Cortex of kidney (tissue), 1 donor: ENCODE measurements around the gene FHIP1A.
"Not testable (repeated sequence)": the region's sequence is repeated elsewhere in the genome, so short reads cannot be mapped to it uniquely, and the experiment has no call there.

ENCODE experiments used
- DNase-seq: peaks from one replicate; lab custom pipeline; 2025; lab: John Stamatoyannopoulos, UW

The FHIP1A gene

GRCh38 chr4:151408630-151409469 is at the start of gene FHIP1A:
FHIP1A (plus strand) TSS chr4:151409176; CDS start chr4:151566260, 157,084 bp downstream.
- DNase-seq = peak; percentile 38

DNA sequence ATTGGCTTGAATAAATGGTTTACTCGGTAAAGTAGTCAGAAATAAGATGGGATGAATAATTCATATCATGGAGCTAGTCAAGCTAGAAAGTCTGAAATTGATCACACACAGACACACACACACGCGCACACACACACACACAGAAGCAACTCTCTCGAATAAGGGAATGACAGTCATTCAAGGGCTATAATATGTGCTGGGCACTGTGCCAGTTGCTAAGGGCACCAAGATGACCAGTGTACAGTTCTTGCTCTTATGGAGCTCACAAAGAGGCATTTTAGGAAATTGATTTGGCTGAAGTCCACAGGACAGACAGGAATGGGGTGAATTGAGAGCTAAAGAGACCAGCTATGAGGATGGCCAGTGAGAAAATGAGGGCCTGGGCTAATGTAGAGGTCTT is 49.4 kb upstream of the FHIP1A start:
- no peak for DNase-seq

GRCh38 chr4:151361126-151361525 is 47.9 kb upstream of the FHIP1A start:
- DNase-seq = no peak

- no peak for DNase-seq
Observed at GRCh38 chr4:151361966-151362365, 47.0 kb upstream of the FHIP1A start.

- peak; percentile 9 for DNase-seq
Observed at GRCh38 chr4:151362404-151363164, 46.4 kb upstream of the FHIP1A start.

DNA sequence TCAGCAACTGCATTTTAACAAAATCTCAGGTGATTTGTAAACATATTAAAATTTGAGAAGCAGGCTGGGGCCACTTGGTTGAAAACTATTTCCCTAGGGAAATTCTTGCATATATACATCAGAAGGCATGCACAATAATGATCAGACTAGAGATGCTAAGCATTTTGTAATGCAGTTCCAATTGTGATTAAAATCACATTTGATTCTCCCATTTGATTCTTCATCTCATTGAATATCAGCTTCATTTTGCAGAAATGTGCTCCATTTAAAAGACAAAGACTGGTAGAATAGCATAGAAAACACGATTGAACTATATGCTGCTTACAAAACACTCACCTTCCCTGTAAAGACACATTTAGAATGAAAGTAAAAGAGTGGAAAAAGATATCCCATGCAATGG is 32.4 kb upstream of the FHIP1A start:
- no peak for DNase-seq

- no peak for DNase-seq
Observed at GRCh38 chr4:151389311-151389710, 19.7 kb upstream of the FHIP1A start.

- DNase-seq = not testable (repeated sequence)
Observed at GRCh38 chr4:151389799-151390198, 19.2 kb upstream of the FHIP1A start.

DNA sequence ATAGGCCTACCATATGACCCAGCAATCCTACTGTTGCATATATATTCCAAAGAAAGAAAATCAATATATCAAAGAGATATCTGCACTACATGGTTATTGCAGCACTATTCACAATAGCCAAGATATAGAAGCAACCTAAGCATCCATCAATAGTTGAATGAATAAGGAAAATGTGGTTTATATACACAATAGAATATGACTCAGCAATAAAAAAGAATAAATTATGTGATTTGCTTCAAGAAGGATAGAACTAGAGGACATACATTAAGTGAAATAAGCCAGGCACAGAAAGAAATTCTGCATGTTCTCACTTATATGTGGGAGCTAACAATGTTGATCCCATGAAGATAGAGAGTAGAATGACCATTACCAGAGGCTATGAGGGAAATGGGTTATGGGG is 13.1 kb upstream of the FHIP1A start:
- no peak for DNase-seq

GRCh38 chr4:151400343-151400742 is 8.6 kb upstream of the FHIP1A start:
- DNase-seq = no peak

- DNase-seq = no peak
Observed at GRCh38 chr4:151401739-151402138, 7.2 kb upstream of the FHIP1A start.

- no peak for DNase-seq
Observed at GRCh38 chr4:151402145-151402865, 6.7 kb upstream of the FHIP1A start.

GRCh38 chr4:151403656-151404055 is 5.3 kb upstream of the FHIP1A start:
- no peak for DNase-seq

- not testable (repeated sequence) for DNase-seq
Observed at GRCh38 chr4:151404802-151405201, 4.2 kb upstream of the FHIP1A start.

DNA sequence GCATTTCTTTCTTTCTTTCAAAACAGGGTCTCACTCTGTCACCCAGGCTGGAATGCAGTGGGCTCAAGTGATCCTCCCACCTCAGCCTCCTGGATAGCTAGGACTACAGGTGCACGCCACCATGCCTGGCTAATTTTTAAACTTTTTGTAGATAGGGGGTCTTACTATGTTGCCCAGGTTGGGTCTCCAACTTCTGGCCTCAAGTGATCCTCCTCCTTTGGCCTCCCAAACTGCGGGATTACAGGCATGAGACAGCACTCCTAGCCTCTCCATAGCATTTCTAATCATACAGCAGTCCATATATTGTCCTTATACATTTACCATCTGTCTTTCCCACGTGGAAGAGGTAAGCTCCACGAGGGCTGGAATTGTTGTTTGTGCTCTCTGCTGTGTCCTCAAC is 2.0 kb upstream of the FHIP1A start:
- no peak for DNase-seq

DNA sequence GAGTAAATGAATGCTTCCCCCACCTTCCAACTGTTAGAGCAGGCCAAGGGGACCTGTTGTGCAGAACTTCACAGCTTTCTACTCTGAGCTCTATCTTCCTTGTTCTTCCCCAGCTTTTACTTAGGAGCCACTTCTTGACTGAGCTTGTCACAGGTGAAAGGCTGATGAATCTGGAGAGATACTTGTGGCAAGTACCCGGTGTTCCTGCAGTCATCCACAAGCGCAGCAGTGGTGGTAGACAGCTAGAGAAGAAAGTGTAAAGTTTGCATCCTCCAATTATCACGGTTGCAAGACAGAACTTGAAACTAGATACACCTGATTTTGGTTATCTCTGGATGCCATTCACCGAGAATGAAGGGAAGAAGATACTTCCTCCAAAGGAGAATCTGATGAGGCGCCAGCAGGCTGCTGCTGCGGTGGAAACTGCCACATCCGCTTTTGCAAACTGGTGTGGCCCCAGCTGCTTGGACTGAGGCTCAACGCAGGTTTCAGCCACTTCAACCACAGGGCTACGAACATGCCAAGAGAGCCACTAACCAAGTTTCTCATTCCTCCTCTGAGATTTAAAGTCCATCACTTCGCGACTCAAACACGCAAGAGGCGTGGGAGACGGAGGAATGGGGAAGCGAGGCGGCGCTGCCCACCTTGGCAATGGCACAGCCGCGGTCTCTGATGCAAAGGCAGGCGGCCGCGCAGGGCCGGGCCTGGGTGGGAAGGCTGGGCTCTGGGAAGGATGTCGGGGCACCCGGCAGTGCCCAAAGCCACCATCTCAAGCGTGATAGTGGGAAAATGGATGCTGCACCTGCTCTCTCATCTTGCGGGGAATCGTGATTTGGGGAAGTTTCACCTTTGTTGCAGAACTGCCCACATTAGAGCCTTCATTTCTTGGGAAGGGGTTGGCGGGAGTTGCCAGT is 1.3 kb upstream of the FHIP1A start:
- no peak for DNase-seq

DNA sequence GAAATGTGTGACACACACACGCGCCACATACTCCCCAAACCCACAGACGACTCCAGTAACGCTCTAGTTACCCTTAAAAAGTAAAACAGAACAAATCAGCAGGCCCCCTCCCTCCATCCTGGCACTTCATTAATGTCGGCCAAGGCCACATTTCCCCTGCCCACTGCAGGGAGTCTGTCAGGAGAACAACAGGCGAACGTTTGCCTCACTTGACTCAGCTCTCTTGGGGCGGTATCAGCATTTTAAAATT is 671 bp upstream of the FHIP1A start:
- DNase-seq = no peak

- DNase-seq = no peak
Observed at GRCh38 chr4:151409470-151410313, 716 bp downstream of the FHIP1A start.

DNA sequence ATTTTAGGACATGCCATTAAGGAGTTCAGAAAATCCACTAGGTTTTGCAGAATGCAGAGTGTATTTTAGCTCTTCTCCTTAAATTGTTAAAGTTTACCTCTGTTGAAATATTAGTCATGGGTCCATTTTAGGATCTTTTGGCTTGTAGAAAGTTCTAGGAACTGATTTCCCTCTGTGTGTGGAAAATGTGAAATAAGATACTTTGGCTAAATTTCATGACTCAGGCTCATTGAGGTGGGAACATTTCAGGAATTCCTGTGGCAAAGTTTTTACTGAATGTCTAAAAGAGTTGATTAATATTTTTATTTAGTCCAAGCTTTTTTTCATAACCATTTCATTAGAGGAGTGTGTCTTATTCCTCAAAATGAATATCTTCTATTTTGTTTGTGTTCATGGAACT is 7.0 kb downstream of the FHIP1A start:
- no peak for DNase-seq

GRCh38 chr4:151417164-151417571 is 8.2 kb downstream of the FHIP1A start:
- DNase-seq = no peak
